ENCODE results near the gene FBRSL1. TPM values are rescaled to one million over a fixed set of nuclear protein-coding genes. Genes with fewer than 3 reads are reported as not detected.

FBRSL1 gene
- total RNA-seq, 1 experiment from 2014 or later, result 119 TPM

DNA sequence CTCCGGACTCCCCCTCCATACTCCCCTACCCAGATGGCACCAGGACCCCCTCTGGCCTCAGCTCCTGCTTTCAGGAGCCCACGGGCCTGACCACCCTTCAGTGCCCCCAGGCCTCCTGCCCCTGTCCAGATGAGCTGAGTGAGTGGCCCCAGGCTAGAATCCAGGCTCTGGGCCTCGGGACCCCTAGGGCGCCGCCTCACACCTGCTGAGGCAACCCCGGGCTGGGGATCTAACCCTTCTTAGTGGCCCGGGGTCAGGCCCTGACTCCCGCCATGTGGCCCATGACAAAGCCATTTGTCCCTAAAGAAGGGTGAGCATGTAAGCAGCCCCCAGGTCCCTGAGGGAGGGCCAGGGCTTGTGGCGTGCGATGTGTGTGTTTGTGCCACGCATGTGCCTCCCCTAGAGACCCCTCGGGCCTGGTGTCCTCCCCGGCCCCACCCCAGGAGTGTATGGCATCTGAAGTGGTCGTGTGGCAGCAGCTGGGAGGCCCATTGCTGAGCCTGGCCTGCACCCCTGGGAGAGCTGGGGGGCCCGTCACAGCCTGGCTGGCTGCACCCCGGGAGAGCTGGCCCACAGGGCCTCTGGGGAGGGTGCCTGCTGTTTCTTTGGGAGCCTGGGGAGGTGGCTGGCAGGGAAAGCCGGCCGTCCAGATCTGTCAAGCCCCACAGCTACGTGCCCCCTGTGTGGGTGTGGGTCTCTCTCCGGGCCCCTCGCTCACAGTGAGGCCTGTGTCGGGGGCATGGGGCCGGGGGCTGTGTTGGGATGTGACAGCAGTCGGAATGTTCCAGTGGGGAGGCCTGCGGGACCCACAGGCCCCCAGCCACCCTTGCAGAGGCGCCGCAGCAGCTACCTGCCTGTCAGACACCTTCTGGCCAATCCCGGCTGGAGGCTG is 7.8 kb downstream of the FBRSL1 start:
- CTCF ChIA-PET, result interaction anchor here (0.7 kb wide), 1 partner anchor 67 kb away, joined by 7 read pairs; no protein-coding TSS in a partner anchor
- no peak overlapping the region for H3K4me3 Mint-ChIP-seq (ENCODE audit: low read depth, unreplicated experiment)
- TF ChIP-seq CTCF (IDR thresholded peaks at IDR 0.05; ENCODE audit: unreplicated experiment), result no peak
- no peak overlapping the region for H3K27ac Mint-ChIP-seq (ENCODE audit: unreplicated experiment)
- H3K27me3 Mint-ChIP-seq (ENCODE audit: unreplicated experiment), result no peaks in the 10 kb centered on the region
- DNase-seq, result no peak
- H3K4me1 Mint-ChIP-seq (ENCODE audit: low read depth, unreplicated experiment), result peaks cover 25% of the 10 kb centered on the region
- intact Hi-C loops (cut with micrococcal nuclease; ENCODE audit: unreplicated experiment), result no loop called here
- H3K9me3 Mint-ChIP-seq (ENCODE audit: low read depth, unreplicated experiment), result no peaks in the 10 kb centered on the region
- H3K36me3 Mint-ChIP-seq (ENCODE audit: insufficient read depth, unreplicated experiment), result peaks cover 19% of the 10 kb centered on the region
- no TSS peak for BruUV-seq (replicated peaks)

- CTCF ChIA-PET, result no interaction called here
These were observed 9.0 kb downstream of the FBRSL1 start for GRCh38 chr12:132498931-132499330.

GRCh38 chr12:132500142-132500855 is 10.3 kb downstream of the FBRSL1 start:
- CTCF ChIA-PET, result no interaction called here
- H3K4me1 Mint-ChIP-seq (ENCODE audit: low read depth, unreplicated experiment), result peaks cover 15% of the 10 kb centered on the region

More at GRCh38 chr12:132498931-132499330, 9.0 kb downstream of the FBRSL1 start:
- no peaks in the 10 kb centered on the region for H3K27me3 Mint-ChIP-seq (ENCODE audit: unreplicated experiment)
- peaks cover 13% of the 10 kb centered on the region for H3K36me3 Mint-ChIP-seq (ENCODE audit: insufficient read depth, unreplicated experiment)
- no peak overlapping the region for H3K27ac Mint-ChIP-seq (ENCODE audit: unreplicated experiment)
- H3K9me3 Mint-ChIP-seq (ENCODE audit: low read depth, unreplicated experiment), result no peaks in the 10 kb centered on the region
- no TSS peak for BruUV-seq (replicated peaks)
- TF ChIP-seq CTCF (IDR thresholded peaks at IDR 0.05; ENCODE audit: unreplicated experiment), result no peak
- no peak overlapping the region for H3K4me3 Mint-ChIP-seq (ENCODE audit: low read depth, unreplicated experiment)
- intact Hi-C loops (cut with micrococcal nuclease; ENCODE audit: unreplicated experiment), result no loop called here
- DNase-seq, result no peak
- peaks cover 24% of the 10 kb centered on the region for H3K4me1 Mint-ChIP-seq (ENCODE audit: low read depth, unreplicated experiment)

DNA sequence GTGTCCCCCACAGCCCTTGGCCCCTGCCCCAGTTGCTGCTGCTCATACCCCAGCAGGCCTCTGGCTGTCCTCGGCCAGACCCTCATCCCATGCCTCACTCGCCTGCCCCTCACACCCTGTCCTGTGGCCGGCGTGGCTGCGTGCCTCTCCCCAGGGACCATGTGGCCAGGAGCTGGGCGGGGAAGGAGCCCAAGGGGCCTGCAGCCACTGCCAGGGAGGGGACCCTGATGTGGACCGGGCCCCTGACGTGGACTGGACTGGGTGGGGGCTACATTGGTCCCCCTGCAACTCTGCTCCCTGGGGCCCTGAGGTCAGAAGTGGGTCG is 10.9 kb downstream of the FBRSL1 start:
- Mint-ChIP-seq H3K9me3 (ENCODE audit: low read depth, unreplicated experiment) (no peaks in the 10 kb centered on the region), H3K27ac (ENCODE audit: unreplicated experiment) (no peak overlapping the region), H3K4me3 (ENCODE audit: low read depth, unreplicated experiment) (no peak overlapping the region), H3K36me3 (ENCODE audit: insufficient read depth, unreplicated experiment) (peaks cover 7% of the 10 kb centered on the region), H3K27me3 (ENCODE audit: unreplicated experiment) (no peaks in the 10 kb centered on the region), H3K4me1 (ENCODE audit: low read depth, unreplicated experiment) (peaks cover 15% of the 10 kb centered on the region)
- BruUV-seq (replicated peaks), result no TSS peak
- no peak for TF ChIP-seq CTCF (IDR thresholded peaks at IDR 0.05; ENCODE audit: unreplicated experiment)
- CTCF ChIA-PET, result no interaction called here
- DNase-seq, result no peak
- intact Hi-C loops (cut with micrococcal nuclease; ENCODE audit: unreplicated experiment), result no loop called here

More at GRCh38 chr12:132500142-132500855, 10.3 kb downstream of the FBRSL1 start:
- no peaks in the 10 kb centered on the region for H3K9me3 Mint-ChIP-seq (ENCODE audit: low read depth, unreplicated experiment)
- DNase-seq, result no peak
- no peak overlapping the region for H3K27ac Mint-ChIP-seq (ENCODE audit: unreplicated experiment)
- H3K4me3 Mint-ChIP-seq (ENCODE audit: low read depth, unreplicated experiment), result no peak overlapping the region
- TF ChIP-seq CTCF (IDR thresholded peaks at IDR 0.05; ENCODE audit: unreplicated experiment), result no peak
- H3K27me3 Mint-ChIP-seq (ENCODE audit: unreplicated experiment), result no peaks in the 10 kb centered on the region
- H3K36me3 Mint-ChIP-seq (ENCODE audit: insufficient read depth, unreplicated experiment), result peaks cover 5% of the 10 kb centered on the region
- intact Hi-C loops (cut with micrococcal nuclease; ENCODE audit: unreplicated experiment), result no loop called here
- BruUV-seq (replicated peaks), result no TSS peak
